Neural progenitor cell (in vitro differentiated cells): ENCODE data around the gene ADRA2A.

Source experiments
- CTCF ChIP-seq: fragments of 200-600 bp; sonication (generic); IDR thresholded peaks from 2 replicates; pipeline ENCODE4 v1.5.1; 2017; ENCODE audit warnings: antibody characterized with exemption, mild to moderate bottlenecking
- EZH2 ChIP-seq: fragments of 200-600 bp; sonication (generic); IDR thresholded peaks from 2 replicates; pipeline ENCODE4 v1.6.1; 2017; ENCODE audit warnings: antibody characterized with exemption, mild to moderate bottlenecking, moderate library complexity

- TF ChIP-seq CTCF = peak; percentile 82
- TF ChIP-seq EZH2 = no peak
Observed at GRCh38 chr10:111076191-111076681, 593 bp upstream of the ADRA2A start.
